ENCODE measurements around the gene ZNF385B.

The ZNF385B gene

DNA sequence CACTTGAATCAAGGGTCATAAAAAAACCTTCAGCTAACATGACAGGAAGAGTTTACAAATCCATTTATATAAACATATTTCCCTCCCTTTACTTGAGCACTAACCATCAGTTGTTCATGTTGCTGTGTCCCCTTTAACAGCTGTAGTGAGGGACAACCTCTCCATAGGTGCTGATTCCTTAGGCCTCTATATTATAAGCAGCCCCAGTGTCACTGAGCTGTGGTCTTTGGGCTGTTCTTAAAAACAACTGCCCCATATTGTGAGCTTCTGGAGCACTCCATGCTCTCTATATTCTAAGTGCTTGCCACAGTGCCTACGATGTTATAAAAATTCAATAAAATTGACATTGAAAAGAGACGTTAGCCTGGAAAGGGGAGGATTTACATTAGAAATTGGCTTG, 175.3 kb downstream of the ZNF385B start:
- no peak for DNase-seq (ENCODE audit: low read depth in 1 of 2, low spot score in 1 of 2)

DNA sequence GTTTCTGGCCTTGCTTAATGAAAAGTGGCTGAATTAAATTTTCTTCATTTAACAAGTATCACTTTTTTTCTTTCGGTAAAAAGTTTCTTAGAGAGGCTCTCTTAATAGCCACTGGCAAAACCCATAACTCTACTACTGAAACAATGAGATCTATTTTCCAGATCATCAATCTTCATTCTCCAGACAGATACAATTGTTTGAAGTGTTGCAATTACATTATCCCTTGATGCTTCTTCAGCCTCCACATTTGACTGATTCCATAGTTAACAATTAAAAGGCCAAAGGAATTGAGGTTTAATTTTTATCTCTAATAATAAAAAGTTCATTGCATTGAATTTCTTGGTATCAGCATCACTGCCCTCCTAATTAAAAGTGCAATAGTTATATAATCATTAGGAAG, 176.3 kb downstream of the ZNF385B start:
- DNase-seq (ENCODE audit: low read depth in 1 of 2, low spot score in 1 of 2), result no peak

DNA sequence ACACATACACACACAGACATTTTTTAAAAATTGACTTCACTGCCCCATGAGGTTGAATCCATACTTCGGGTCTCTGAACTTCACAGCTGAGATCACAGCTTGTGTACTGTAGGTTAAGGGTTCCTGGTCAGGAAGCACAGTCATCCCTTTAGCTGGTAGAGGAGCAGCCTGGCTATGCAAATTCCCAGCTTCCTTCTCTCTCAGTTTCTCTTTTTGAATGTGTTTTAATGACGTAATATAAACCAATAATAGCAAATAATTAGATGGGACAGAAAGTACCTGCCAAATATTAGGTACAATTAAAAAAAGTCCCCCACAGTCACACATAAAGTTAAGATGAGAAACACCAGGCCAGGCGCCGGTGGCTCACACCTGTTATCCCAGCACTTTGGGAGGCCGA, 178.7 kb downstream of the ZNF385B start:
- no peak for DNase-seq (ENCODE audit: low read depth in 1 of 2, low spot score in 1 of 2)

DNA sequence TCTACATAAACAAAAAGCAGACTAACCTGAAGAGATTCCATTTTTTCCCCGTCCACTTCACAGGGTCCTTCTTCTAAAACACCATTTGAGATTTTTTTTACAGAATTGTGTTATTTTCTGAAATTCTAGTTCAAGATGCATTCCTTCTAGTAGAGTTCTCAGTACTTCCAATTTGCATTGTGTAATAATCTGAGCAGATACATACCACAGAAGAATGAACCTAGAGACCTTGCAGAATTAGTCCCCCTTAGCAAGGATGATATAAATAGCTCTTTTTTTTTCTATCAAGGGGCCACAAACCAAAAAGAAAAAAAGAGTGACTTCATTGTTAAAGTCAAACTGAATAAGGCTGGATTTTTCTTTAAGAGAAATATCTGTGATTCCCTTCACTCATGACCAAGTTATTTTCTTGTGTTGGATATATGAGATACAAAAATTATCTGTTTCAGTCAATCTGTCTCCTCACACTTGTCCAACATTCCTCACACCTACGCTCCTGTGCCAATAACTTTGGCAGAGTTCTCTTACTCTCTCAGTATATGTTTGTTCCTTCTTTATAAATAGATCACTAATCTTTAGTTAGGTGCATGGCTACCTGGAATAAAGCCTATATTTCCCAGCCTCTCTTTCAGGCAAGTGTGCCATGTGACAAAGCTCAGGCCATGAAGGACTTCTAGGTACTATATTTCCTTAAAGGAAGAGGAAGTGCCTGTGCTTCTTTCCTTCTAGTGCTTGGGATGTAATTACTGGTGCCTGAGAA, 183.5 kb downstream of the ZNF385B start:
- no peak for DNase-seq (ENCODE audit: low read depth in 1 of 2, low spot score in 1 of 2)

DNA sequence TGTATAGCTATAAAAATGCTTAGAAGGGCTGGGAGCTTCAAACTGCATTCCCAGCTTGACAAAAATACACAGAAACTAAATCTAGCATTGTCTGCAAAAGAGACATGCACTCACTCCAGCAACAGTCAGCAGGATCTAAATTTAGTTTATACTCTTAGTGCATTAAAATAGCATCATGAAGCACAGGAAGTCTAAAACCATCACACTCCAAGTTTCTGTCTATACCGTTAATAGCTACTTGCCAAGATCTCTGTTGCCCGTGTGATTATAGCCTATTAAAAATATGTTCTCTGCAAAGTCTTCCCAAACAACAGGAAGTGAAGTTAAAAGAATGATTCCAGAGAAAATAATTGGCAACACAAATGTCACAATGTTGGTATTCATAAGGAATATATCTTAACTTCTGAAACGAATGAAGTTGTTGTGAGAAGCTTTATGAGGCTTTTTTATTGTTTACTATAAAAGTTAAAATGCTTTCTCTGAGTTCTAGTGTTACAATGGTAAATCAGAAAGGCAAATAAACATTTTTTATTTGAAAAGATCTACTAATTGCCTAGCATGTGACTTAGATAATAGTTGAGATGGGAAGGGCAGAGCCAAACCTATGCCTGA, 184.2 kb downstream of the ZNF385B start:
- DNase-seq (ENCODE audit: low read depth in 1 of 2, low spot score in 1 of 2), result no peak

DNA sequence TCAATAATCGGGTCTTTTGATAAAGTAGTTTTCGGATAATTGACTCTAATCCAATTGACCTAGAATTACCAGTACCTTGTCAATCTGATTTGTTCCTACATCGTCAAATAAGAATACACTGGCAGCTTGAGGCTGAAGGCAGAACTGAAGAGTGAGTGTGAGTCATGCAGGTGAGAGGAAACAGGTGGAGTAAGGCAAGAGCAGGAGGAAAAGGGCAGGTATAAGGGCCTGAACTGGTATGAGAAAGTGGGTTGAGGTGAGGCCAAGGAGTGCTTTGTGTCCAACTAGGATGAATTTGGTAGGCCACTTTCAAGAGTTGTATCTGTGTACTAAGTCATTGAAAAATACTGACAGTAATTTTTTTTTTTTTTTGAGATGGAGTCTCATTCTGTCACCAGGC, 186.0 kb downstream of the ZNF385B start:
- DNase-seq (ENCODE audit: low read depth in 1 of 2, low spot score in 1 of 2), result no peak

DNA sequence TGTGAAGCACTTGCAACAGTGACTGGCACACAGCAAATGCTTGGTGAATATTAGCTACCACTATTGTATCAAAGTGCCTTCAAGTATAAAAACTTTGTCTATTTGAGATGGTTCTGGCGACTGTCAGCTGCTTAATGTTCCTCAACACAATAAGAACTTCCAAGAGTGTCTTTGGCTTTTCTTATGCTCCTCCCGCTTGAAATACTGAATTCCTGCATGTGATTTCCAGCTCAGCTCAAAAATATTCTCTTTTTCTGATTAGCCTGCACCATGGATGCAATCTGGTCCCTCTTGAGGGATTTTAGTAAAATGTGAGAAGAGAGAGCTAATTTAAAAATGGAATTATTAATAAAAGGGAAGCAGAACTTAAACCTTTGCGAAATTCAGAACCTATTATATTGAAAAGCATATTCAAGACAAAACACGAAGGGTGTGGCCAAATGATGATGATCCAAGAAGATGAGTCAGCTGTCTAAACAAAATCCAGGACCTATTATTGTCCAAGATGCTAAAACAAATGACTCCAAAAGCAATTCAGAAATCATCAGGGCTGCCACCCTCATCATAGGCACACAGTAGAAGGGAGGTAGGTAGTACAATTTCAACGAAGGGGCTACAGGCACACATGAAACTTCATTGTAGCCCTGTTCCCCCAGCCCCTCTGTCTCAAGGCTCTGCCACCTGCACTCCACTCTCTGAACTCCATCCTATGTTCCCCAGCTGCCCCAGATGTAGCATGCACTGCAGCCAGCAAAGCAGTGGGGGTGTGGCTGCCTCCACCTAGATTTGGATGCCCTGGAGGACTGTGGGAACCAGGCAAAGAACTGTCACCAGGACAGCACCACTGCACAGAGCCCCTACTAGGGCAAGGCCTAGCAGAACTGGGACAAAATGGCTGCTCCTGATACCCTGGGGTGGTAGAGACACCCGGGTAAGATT, 190.1 kb downstream of the ZNF385B start:
- no peak for DNase-seq (ENCODE audit: low read depth in 1 of 2, low spot score in 1 of 2)

DNA sequence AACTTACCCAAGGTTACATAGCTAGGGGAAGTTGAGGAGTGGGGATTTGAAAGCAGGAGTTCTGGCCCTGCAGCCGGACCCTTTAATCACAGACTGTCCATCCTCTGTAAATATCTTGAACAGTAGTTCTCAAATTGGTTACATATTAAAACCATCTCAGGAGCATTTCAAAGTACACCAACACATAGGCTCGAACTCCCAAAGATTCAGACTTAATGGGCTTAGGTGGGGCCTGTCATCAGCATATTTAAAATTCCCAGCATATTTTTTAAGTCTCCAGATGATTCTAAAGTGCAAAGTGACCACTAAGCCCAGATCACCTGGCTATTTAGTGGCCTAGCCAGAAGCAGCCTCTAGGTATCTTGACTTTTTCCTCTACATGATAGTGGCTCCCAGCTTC, 192.2 kb downstream of the ZNF385B start:
- no peak for DNase-seq (ENCODE audit: low read depth in 1 of 2, low spot score in 1 of 2)

DNA sequence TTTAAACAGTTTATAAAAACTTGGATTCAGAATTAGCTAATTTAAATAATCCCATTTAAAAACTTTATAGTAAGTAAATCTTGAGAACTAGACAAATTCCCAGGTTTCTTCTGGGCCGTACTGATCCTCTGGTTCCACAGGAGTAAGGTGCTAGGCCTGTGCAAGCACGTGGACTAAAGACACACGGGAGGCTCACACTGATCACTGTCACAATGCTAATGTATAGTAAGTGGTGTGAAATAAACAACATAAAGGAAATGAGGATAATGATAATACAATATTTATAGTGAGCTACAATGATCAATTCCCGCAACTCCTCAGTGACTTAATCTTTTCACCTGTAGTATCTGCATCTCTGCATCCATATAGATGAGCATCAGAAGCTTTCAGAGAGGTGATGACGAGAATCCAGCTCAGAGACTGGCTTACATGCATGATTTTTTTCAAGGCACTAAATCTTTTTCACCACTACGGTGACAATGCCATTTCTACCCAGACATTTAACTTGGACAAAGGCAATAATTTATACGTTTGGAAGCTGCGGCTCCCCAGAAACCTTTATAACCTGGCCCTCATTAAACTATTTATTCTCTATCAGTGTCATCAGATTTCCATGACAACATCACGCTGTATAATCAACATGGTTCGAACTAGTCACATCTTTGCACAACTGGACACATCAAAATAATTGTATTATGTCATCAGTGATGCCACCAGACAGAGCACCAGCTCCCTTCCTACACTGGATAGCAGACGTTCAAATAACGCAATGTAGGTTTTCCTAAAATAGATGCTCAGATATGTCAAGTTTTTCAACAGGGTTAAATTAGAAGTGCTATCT, 196.2 kb downstream of the ZNF385B start:
- no peak for DNase-seq (ENCODE audit: low read depth in 1 of 2, low spot score in 1 of 2)

DNA sequence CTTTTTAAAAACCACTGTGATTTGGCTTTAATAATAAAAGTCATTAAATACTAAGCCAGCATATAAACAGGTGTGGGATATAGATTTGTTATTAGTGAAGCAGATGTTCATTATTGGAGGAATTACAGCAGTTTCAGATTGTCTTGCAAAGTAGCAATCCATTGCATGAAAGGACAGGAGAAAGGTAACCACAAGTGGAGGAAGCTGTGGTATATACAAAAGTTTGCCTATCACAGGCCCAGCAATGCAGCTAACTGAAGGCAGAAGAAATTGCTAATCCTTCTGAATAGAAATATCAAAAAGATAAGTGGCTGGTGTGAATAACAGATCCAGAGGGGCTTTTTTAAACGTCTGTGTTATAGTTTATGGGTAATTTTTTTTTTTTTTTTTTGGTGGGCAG, 199.4 kb downstream of the ZNF385B start:
- DNase-seq (ENCODE audit: low read depth in 1 of 2, low spot score in 1 of 2), result no peak

DNA sequence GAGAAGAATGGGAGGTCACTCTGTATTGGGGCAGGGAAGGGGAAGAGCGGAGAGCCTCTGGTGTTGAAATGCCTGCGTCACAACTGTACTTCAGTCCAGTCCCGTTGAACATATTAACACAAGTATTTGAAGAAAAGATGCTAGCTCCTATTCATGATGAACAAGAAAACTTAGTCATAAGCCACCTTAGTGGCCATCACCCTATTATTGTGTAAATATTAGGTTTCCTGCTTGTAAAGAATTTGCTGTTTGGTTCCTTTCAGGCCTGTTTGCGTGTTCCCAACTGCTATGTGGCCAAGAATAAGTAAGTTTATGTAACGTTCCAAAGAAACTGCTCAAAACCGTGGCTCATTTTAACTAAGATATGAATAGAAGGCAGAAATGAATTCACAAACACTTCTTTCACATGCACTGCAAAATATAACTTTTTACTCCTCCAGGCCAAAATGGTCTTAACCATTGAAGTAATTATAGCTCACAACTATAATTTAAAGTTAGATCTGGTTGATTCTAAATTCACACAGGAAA, 204.3 kb downstream of the ZNF385B start:
- DNase-seq (ENCODE audit: low read depth in 1 of 2, low spot score in 1 of 2), result no peak

DNA sequence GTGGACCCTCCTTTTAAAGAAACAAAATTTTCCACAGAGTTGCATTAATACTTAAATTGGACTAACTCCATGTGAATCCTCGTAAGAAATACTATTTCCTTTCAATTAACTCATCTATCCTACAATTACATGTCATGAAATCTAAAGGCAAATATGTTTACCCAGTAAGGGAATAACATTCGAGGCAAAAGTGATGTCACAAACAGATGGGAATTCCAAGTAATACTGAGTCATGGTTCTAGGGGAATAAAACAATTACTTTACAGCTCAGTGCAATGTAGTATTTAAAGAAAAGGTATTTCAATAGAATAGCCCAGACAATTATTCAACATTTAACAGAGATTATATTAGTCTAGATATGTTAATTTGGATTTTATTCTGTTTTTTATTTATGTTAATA, 205.8 kb downstream of the ZNF385B start:
- DNase-seq (ENCODE audit: low read depth in 1 of 2, low spot score in 1 of 2), result no peak

DNA sequence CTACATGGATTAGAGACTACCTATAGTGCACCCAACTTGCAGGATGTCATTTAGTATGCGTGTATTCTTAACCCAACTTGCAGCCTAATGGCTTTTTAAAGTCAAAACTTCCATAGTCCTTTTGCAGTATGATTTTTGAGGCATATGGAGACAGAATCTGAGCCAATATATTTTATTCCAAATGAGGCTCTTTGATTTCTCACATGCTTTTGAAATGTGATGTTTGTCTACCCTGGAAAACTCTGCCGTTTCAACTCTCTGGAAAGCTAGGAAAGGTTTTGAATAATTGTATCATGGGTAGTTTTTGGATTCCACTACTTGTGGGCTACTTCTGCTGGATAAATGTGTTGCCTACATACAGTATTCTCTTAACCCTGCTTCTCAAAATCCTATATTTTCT, 206.6 kb downstream of the ZNF385B start:
- DNase-seq (ENCODE audit: low read depth in 1 of 2, low spot score in 1 of 2), result no peak

DNA sequence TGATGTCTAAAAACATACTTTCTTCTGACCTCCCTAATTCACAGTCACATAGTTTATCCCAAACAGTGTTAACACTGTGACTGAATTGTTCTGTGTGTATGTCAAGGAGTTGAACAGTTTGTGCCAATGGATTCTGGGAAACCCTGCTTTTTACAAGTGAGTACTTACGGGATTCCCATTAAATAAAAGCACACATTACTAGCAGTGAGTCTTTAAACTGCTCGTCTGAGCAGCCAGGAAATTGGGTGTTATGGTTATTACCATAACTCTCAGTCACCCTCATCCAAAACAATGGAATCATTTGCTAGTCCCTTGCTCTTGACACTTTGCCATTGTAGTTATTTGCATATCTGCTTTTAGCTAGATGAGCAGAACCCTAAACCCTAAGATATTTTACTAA, 209.1 kb downstream of the ZNF385B start:
- DNase-seq (ENCODE audit: low read depth in 1 of 2, low spot score in 1 of 2), result no peak

DNA sequence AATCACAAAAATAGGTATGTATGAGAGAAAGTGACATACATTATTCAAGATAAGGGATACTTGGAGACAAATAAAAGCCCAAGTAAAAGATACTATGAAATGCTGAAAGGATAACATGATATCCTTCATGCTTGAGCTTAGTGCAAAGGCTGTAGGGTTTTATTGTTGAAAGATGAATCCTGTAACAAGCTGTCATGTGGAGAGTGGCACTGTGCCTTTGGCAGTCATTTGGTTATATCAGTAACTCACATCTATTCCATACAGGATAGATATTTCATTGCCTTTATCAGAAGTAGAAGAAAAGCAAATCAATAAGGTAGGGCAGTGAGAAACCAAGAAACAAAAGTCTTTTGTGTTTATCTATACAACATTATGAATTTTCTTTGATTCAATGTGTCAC, 211.0 kb downstream of the ZNF385B start:
- no peak for DNase-seq (ENCODE audit: low read depth in 1 of 2, low spot score in 1 of 2)

DNA sequence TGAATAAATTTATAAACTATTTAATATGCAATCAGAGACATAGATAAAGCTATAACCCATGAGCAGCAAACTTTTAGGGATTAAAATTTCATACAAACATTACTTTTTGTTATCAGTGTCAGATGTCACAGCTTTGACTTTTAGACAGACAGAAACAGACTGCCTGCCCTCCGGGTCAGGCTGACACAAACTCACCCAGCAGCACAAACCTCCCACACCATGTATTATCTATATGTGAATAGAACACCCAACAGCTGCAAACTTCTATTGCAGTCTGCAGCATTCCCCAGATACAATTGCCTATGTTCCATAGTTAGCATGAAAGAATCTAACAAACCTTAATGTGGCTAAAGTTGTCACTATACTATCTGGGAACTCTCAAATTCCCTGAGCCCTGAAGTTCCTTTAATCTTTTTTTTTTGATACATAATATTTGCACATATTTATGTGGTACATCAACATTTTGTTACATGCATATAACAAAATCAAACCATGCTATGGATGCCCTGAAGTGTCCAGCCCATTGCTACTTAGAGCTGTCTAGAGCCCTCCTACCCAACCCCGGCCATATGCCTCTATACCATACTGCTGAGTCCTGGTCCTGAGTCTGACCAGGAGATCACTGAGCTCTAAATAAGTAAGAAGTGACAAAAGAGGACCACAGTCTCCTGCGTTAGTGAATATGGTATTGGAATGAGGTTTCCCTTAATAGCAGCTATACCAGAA, 214.4 kb downstream of the ZNF385B start:
- DNase-seq (ENCODE audit: low read depth in 1 of 2, low spot score in 1 of 2), result no peak

DNA sequence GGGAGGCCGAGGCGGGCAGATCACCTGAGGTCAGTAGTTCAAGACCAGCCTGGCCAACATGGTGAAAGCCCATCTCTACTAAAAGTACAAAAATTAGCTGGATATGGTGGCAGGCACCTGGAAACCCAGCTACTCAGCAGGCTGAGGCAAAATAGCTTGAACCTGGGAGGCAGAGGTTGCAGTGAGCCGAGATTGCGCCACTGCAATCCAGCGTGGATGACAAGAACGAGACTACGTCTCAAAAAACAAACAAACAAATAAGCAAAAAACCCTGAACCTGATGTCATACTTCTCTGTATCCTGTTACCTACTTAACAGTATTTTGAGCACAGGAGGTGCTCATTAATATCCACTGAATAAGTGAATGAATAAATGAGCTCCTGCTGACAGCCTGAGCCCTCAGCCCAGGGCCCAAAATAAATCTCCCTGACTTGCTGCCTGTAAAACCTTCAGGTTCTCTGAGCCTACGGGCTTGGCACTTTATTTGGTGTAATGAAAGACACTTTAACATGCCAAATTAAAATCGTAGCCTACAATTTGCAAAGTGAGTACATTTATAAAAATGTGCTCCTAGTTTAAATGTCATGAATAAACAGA, 215.1 kb downstream of the ZNF385B start:
- DNase-seq (ENCODE audit: low read depth in 1 of 2, low spot score in 1 of 2), result no peak

DNA sequence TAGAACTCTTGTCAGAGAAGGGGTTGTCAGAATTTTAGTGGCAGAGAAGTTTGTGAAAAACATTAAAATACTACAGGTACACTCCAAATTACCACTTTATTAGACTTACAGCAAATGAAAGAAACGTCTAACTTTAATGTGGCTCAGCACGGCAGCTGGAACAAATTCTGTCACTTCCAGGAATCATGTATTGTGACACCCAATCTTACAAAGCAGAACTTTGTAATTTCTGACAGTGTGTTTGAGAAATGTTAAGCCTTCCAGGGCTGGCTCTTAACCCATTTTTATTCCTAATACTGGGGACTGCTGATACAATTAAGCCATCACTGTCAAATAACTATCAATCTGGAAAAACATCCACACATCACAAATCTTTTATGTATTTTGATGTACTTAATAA, 216.4 kb downstream of the ZNF385B start:
- DNase-seq (ENCODE audit: low read depth in 1 of 2, low spot score in 1 of 2), result no peak

DNA sequence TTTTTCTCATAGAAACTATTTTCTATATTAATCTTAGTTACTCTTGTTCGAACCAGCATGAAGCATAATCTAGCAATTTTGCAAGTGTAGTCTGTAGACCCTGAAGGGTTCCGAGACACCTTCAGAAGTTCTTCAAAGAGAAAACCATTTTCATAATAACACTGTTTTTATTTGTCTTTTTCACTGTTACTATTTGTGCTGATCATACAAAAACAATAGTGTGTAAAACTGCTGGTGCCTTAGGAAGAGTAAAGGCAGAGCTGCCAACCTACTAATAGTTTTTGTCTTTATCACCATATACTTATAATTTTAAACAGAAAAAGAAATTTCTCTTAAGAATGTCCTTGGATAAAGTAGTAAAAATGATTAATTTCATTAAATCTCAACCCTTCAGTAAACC, 218.9 kb downstream of the ZNF385B start:
- no peak for DNase-seq (ENCODE audit: low read depth in 1 of 2, low spot score in 1 of 2)

DNA sequence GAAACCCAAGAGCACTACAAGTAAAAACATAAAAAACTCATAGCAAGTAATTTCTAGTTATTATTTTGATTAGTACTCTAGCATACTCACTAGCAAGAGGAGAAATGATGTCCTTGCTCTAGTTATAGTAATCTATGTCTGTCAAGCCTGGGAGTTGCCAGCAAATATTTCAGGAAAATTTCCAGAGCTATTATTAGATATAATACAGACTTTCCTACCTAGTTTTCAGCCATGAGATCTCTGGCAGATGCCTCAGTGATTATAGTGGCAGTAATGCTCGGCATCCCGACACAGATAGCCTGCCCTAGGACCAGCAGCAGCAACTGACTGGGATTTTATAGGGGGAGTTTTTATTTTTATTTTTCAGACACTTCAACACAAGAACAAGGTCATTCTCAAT, 224.4 kb downstream of the ZNF385B start:
- DNase-seq (ENCODE audit: low read depth in 1 of 2, low spot score in 1 of 2), result no peak
